Transverse colon (tissue), 4 donors: Measurements from ENCODE around the gene CDKN1A. TPM values are rescaled to one million over a fixed set of nuclear protein-coding genes. Genes with fewer than 3 reads are reported as not detected.

Experiments used
- DNase-seq: peaks from one replicate; pipeline ENCODE4 v3.0.0-alpha.2; 2019
- H3K27ac ChIP-seq, 4 donors: fragments of 200-600 bp; sonication (generic); 2 replicates each; pipeline ENCODE4 v1.5.1; 2016 to 2018; ENCODE audit warnings: inconsistent platforms in 4 of 4
- H3K27me3 ChIP-seq: fragments of 200-600 bp; sonication (generic); 2 replicates; pipeline ENCODE4 v1.5.1; 2017; ENCODE audit warnings: inconsistent platforms
- H3K36me3 ChIP-seq, 4 donors: fragments of 200-600 bp; sonication (generic); 2 replicates each; pipeline ENCODE4 v1.5.1; 2017 to 2019; ENCODE audit warnings: inconsistent platforms in 4 of 4
- H3K4me1 ChIP-seq, 4 donors: fragments of 200-600 bp; sonication (generic); 2 replicates each; pipeline ENCODE4 v1.5.1; 2017 to 2020; ENCODE audit warnings: inconsistent platforms in 4 of 4
- H3K4me3 ChIP-seq, 4 donors: fragments of 200-600 bp; sonication (generic); 1 replicate in 1 of 4; 2 replicates in 3 of 4; pipeline versions ENCODE4 v1.5.1 to v1.6.1; 2017 to 2019; ENCODE audit warnings: inconsistent platforms in 4 of 4
- H3K9me3 ChIP-seq, 2 donors: fragments of 200-600 bp; sonication (generic); 2 replicates each; pipeline ENCODE4 v1.5.1; 2017 to 2019; ENCODE audit warnings: inconsistent platforms in 2 of 2
- CTCF ChIP-seq, 5 experiments: fragments of 200-600 bp in 3 of 5; fragments of 450-650 bp in 2 of 5; sonication (generic) in 3 of 5; IDR thresholded peaks; 1 replicate in 2 of 5; 2 replicates in 3 of 5; pipeline ENCODE4 v1.5.1; 2016 to 2017; ENCODE audit warnings: antibody characterized with exemption in 5 of 5, inconsistent platforms in 3 of 5, mild to moderate bottlenecking in 2 of 5, moderate library complexity in 1 of 5
- EP300 ChIP-seq: sonication (generic); formaldehyde crosslinking; IDR thresholded peaks from one replicate; pipeline ENCODE4 v1.6.1; 2017; ENCODE audit warnings: antibody characterized with exemption, low read depth
- POLR2A ChIP-seq: fragments of 450-650 bp; IDR thresholded peaks from one replicate; pipeline ENCODE4 v1.6.1; 2016; ENCODE audit warnings: antibody characterized with exemption, mild to moderate bottlenecking, moderate library complexity
- POLR2AphosphoS5 ChIP-seq, 3 donors: sonication (generic); formaldehyde crosslinking; IDR thresholded peaks; one replicate each; pipeline ENCODE4 v1.6.1; 2016; ENCODE audit warnings: antibody characterized with exemption in 3 of 3
- WGBS, 2 donors: methylation state at CpG; one replicate each; pipeline ENCODE4 v1.1.5; 2018; ENCODE audit warnings: low coverage in 1 of 2; 5-methylcytosine and 5-hydroxymethylcytosine counted together
- in situ Hi-C, 4 donors: fragments of 200-750 bp; cut with MboI; loops; one replicate each; pipeline versions ENCODE4 v1.15.0 to v1.15.1; 2017; ENCODE audit warnings: low sequenced_read_pairs in 3 of 4, low pct_ligation_motif_present in 1 of 4, low pct_unique_long_range_greater_than_20kb in 1 of 4
- intact Hi-C: fragments of 100-400 bp; cut with DNase I; formaldehyde crosslinking; loops from one replicate; pipeline ENCODE4 v1.15.1; 2023; ENCODE audit warnings: low total_unique reads
- small RNA-seq, 4 donors: library from RNA; depleted of rRNA; stranded (forward); fragments of <200 nt; gene quantifications; one replicate each; pipeline ENCODE3, GENCODE V24; 2016
- total RNA-seq, 4 donors: library from RNA; depleted of rRNA; stranded (reverse); fragments of >200 nt; gene quantifications; one replicate each; pipeline ENCODE4 v1.1.0, GENCODE V29; 2016

Gene CDKN1A
- total RNA-seq, 4 donors from 2014 or later = 34.6 to 613 (median 264) TPM

DNA sequence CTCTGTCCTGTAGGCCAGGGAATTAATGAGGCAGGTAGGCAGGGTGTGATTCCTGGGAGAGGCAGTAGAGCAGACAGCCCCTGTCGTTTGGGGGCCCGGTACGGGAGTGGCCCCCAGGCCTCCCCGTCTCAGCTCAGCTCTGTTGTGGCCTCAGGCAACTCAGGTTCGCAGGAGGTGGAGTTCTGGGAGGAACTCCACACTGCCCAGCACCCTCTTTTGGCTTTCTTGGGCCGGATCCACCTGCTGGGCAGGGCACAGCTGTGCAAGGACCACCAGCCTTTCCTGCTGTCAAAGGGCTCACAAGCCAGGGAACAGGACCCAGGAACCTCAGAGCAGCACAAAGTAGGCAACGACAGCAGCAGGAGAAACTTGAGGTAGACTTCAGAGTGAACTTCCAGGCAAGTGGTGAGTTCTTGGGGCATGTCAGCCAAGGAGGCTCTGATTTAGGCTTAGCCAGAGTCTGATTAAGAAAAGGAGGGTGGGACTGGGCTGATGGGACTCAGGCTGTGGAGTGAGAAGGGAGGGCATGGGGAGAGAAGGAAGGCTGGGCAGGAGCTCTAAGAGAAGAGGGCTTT is 56.1 kb downstream of the CDKN1A start:
- in situ Hi-C loops = no loop called here
- no peaks in the 10 kb centered on the region for H3K36me3 ChIP-seq
- DNase-seq = no peak
- H3K9me3 ChIP-seq = no peaks in the 10 kb centered on the region
- intact Hi-C loops = no loop called here
- 88% methylated on average over 5 of the region's 7 CpGs; no CpG with 5 or more reads in 1 of the 2 donors for WGBS, 2 donors
- H3K4me1 ChIP-seq = peaks cover 14 to 18% (median 15%) of the 10 kb centered on the region in 4 donors
- no peak overlapping the region for H3K4me3 ChIP-seq
- H3K27ac ChIP-seq = peak overlapping the region; percentile 75 to 89 (median 83)
- H3K27me3 ChIP-seq = no peaks in the 10 kb centered on the region
- TF ChIP-seq CTCF (IDR thresholded peaks at IDR 0.05) = no peak

GRCh38 chr6:36735110-36736071 is 56.9 kb downstream of the CDKN1A start:
- in situ Hi-C loops = no loop called here
- H3K4me3 ChIP-seq = peak overlapping the region in 2 of 4 donors; percentile 0 to 17
- DNase-seq = peak; percentile 79
- H3K4me1 ChIP-seq = peaks cover 14 to 18% (median 15%) of the 10 kb centered on the region in 4 donors
- intact Hi-C loops = no loop called here
- no peaks in the 10 kb centered on the region for H3K36me3 ChIP-seq
- peak overlapping the region; percentile 75 to 89 (median 83) for H3K27ac ChIP-seq
- peak in 3 of 5 experiments; percentile 17 to 26 (median 21) for TF ChIP-seq CTCF (IDR thresholded peaks at IDR 0.05)
- TF ChIP-seq EP300 = peak; percentile 90
- peak; percentile 42 for TF ChIP-seq POLR2A
- peak; percentile 60 to 70 (median 64) for TF ChIP-seq POLR2AphosphoS5 (IDR thresholded peaks at IDR 0.05)
- no peaks in the 10 kb centered on the region for H3K27me3 ChIP-seq
- WGBS, 2 donors = 0 to 20% methylated on average over 1 to 23 of the region's 24 CpGs
- H3K9me3 ChIP-seq = no peaks in the 10 kb centered on the region

Small RNA genes within 50 kb of the gene (small RNA-seq; reads per million reads assigned to genes)
- gene RF00019 (0 reads per million in 4 donors), gene RNU1-88P (0 to 0.83 (median 0.40) reads per million in 4 donors)

Other genes with a start within 250 kb of the CDKN1A start
- gene PXT1, start 235.9 kb upstream of the CDKN1A start, total RNA-seq = under 1 TPM in 1 of 4 donors, not detected in 3; 0.14 TPM
- 10 to 100 TPM; 23.2 to 61.9 (median 29.9) TPM for gene KCTD20, start 235.7 kb upstream of the CDKN1A start, total RNA-seq
- 100 to 1,000 TPM in 1 of 4 donors, 10 to 100 TPM in 3; 59.1 to 101 (median 86.4) TPM for gene STK38, start 131.2 kb upstream of the CDKN1A start, total RNA-seq
- gene SRSF3, start 84.4 kb upstream of the CDKN1A start, total RNA-seq = 100 to 1,000 TPM; 110 to 177 (median 144) TPM
- 1 to 10 TPM in 1 of 4 donors, under 1 TPM in 3; 0.14 to 1.1 (median 0.46) TPM for gene RAB44, start 19.1 kb downstream of the CDKN1A start, total RNA-seq
- gene CPNE5, start 160.7 kb downstream of the CDKN1A start, total RNA-seq = 1 to 10 TPM in 3 of 4 donors, not detected in 1; 3.0 to 8.3 (median 3.3) TPM
- gene PPIL1, start 196.1 kb downstream of the CDKN1A start, total RNA-seq = 1 to 10 TPM in 3 of 4 donors, under 1 TPM in 1; 1.00 to 5.6 (median 3.3) TPM
- 10 to 100 TPM in 3 of 4 donors, 1 to 10 TPM in 1; 7.8 to 41.8 (median 28.2) TPM for gene C6orf89, start 207.2 kb downstream of the CDKN1A start, total RNA-seq